WERI-Rb-1 (cell line): ENCODE data around the gene DBP.

Experiments used
- DNase-seq: peaks from one replicate; pipeline ENCODE4 v3.0.0-alpha.2; 2020
- H3K27ac ChIP-seq: fragments of 250-450 bp; sonication (Bioruptor Pico); 2 replicates; pipeline ENCODE4 v1.5.1; 2020; ENCODE audit warnings: mild to moderate bottlenecking, moderate library complexity
- H3K27me3 ChIP-seq: fragments of 250-450 bp; sonication (Bioruptor Pico); 2 replicates; pipeline ENCODE4 v1.5.1; 2021; ENCODE audit warnings: mild to moderate bottlenecking, low read depth, moderate library complexity; ENCODE audit not compliant: insufficient read depth, severe bottlenecking
- H3K36me3 ChIP-seq: fragments of 250-450 bp; sonication (Bioruptor Pico); 2 replicates; pipeline ENCODE4 v1.5.1; 2020; ENCODE audit warnings: mild to moderate bottlenecking, moderate library complexity
- H3K4me3 ChIP-seq: 2 replicates; pipeline ENCODE4 v1.5.1; 2011; ENCODE audit warnings: low read depth, mild to moderate bottlenecking, control low read depth, low read length
- H3K9me3 ChIP-seq: fragments of 250-450 bp; sonication (Bioruptor Pico); 2 replicates; pipeline ENCODE4 v1.5.1; 2021; ENCODE audit warnings: mild to moderate bottlenecking, moderate library complexity; ENCODE audit not compliant: severe bottlenecking
- TF ChIP-seq, protein P1 (sequence below): IDR thresholded peaks from 2 replicates; pipeline ENCODE4 v1.5.1; 2011; ENCODE audit warnings: low read depth, mild to moderate bottlenecking, control low read depth, inconsistent platforms, low read length

Gene DBP

DNA sequence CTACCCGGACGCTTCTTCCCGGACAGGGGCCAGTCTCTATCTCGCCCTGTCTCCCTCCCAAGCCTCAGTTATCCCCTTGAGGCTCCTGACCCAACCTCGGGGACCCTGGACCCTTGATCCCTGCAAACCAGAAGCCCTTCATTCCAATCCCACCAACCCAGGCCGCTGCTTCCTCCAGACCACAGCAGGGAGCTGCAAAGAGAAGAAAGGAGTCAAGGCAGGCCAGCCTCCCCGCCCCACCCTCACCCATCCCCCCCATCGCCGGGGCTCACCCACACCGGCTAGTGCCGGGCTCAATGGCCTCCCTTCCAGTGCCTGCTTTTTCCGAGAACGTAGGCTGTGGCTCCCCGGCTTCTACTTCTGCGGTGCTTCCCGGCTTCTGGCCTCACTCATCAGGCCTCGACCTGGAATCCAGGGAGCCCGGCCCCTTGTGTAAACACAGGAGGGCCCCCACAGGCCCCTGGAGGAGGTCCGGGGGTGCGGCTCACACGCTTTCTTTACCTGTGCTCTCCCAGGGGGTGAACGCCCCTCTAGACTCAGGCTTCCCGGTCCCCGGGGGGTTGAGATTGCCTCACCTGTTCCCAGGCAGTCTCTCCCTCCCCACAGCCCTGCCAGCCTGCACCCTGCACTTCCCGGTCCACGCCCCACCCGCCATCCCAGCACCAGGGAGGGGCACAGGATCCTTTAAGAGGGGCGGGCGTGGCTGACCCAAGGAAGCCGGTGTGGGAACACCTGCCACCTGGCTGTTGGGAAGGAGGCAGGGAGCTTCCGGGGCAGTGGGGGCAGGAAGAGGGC, 22.5 kb downstream of the DBP start, which contains the start of gene FAM83E:
TSS of gene FAM83E (minus strand) at position 641 of the 795 bp plus-strand sequence. CDS start 1,704 bp downstream, outside the sequence.
- Histone ChIP-seq H3K36me3 (peaks cover 47% of the 10 kb centered on the region), H3K9me3 (no peaks in the 10 kb centered on the region), H3K27ac (peak within 1 kb of the TSS; percentile 29; the same call in 1 of the 2 replicates), H3K4me3 (no peak within 1 kb of the TSS), H3K27me3 (no peaks in the 10 kb centered on the region)
- TF ChIP-seq, protein P1, sequence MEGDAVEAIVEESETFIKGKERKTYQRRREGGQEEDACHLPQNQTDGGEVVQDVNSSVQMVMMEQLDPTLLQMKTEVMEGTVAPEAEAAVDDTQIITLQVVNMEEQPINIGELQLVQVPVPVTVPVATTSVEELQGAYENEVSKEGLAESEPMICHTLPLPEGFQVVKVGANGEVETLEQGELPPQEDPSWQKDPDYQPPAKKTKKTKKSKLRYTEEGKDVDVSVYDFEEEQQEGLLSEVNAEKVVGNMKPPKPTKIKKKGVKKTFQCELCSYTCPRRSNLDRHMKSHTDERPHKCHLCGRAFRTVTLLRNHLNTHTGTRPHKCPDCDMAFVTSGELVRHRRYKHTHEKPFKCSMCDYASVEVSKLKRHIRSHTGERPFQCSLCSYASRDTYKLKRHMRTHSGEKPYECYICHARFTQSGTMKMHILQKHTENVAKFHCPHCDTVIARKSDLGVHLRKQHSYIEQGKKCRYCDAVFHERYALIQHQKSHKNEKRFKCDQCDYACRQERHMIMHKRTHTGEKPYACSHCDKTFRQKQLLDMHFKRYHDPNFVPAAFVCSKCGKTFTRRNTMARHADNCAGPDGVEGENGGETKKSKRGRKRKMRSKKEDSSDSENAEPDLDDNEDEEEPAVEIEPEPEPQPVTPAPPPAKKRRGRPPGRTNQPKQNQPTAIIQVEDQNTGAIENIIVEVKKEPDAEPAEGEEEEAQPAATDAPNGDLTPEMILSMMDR, result no peak
- no peak for DNase-seq

DNA sequence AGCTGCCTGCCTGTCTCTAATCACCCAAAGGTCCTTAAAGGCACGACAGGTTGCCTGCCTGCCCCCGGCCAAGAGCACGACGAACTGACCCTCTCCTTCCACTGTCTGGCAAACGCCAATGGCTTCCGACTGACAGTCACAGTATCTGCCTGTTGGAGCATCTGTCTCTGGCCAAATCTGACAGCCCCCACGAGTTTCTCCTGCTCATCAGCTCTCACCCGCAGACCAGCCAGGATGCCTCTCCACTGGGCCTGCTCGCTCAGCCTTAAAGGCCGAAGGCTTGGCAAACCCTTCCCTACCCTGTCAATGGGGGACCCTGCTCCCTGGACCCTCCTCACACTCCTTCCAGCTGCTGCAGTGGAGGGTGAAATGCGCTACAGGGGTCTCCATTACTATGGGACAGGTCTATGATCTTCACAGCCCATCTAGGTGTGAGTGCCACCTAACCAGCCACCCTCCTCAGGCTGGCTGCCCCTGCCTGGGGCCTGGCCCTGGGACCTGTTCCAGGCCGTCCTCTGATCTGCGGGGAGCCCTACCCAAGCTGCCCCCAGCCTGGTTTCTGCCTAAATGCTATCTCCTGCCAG, 23.2 kb downstream of the DBP start:
- Histone ChIP-seq H3K4me3 (no peak overlapping the region), H3K27ac (peak overlapping the region; percentile 29; the same call in 1 of the 2 replicates), H3K27me3 (no peaks in the 10 kb centered on the region), H3K36me3 (peaks cover 47% of the 10 kb centered on the region), H3K9me3 (no peaks in the 10 kb centered on the region)
- no peak for DNase-seq
- TF ChIP-seq, protein P1, result no peak

DNA sequence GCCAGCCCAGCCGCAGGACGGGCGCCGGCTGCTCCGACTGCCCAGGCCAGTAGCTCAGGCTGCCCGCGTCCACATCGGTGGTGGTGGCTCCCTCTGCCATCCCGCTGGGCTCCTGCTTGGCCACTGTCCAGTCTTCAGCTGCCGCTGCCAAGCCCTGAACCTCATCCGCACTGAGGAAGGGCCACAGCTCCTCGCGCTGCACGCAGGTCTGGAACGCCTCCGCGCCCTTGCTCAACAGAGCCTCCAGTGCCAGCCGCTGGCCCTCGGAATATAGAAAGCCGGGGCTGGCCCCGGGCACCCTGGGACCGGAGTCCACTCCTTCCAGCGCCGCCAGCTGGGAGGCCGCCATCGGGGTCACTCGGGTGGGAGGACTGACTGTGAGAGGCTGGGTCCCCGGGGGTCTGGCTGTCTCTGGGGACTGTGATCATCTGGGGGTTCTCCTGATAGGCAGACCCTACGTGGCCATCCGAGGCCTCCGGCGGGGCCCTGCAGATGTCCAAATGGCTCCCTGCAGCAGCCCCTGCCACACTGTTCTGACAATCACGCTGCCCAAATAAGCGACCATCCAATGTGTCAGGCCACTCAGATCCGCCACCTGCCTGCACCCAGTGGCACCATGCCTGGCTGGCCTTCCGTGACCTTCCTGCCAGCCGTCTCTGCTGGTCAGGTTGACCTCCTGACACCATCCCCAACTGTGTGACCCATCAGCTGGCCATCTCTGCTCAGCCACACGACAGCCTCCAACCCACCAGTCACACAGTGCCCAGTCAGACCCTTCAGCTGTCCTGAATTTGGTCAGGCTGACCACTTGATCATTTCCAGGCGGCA, 23.9 kb downstream of the DBP start:
- H3K27me3 ChIP-seq, result no peaks in the 10 kb centered on the region
- H3K4me3 ChIP-seq, result no peak overlapping the region
- no peaks in the 10 kb centered on the region for H3K9me3 ChIP-seq
- TF ChIP-seq, protein P1, result no peak
- DNase-seq, result no peak
- H3K27ac ChIP-seq, result no peak overlapping the region
- H3K36me3 ChIP-seq, result peaks cover 41% of the 10 kb centered on the region

DNA sequence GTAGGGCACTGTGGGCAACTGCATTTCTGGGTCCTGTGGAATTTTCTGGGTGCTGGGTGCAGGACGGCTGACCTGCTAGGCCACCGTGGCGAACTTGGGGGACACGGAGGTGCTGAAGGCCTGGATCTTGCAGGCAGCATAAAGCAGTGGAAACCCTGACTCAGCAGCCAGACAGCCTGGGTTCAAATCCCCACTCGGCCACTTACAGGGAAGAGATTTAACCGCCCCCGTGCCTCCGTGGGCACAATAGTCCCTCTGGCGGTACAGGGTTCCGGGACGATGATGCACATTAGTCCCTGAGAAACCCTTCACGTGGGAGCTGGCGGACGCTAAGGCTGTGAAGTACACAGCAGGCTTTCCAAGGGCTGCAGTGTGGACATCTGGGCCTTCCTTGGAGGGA, 25.3 kb downstream of the DBP start:
- no peaks in the 10 kb centered on the region for H3K27me3 ChIP-seq
- H3K4me3 ChIP-seq, result no peak overlapping the region
- H3K27ac ChIP-seq, result no peak overlapping the region
- no peak for DNase-seq
- H3K9me3 ChIP-seq, result no peaks in the 10 kb centered on the region
- TF ChIP-seq, protein P1, result no peak
- H3K36me3 ChIP-seq, result peaks cover 27% of the 10 kb centered on the region

DNA sequence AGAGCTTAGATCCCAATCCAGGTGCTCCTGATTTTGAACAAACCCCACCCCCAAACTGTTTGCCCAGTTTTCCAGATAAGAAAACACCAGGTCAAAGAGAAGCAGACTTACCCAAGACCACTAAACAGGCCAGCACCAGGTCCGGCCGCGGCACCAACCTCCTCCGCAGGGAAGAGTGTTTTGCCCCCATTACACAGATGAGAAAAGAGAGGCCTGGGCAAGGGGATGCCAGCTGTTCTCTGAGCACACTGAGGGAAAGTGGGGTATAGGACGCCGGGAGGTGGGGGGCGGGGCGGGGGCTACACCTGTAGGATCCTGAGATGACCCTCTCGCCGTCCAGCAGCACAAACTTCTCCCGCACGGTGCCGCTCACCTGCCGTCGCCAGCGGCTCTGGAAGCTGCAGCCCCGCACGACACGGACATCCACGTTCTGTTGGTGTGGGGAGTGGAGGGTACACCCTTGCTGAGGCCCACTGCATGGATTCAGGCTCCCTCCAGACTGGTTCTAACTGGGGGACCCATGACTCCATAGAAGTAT, 27.5 kb downstream of the DBP start:
- Histone ChIP-seq H3K27ac (no peak overlapping the region), H3K36me3 (peaks cover 5% of the 10 kb centered on the region), H3K27me3 (no peaks in the 10 kb centered on the region), H3K9me3 (no peaks in the 10 kb centered on the region), H3K4me3 (no peak overlapping the region)
- TF ChIP-seq, protein P1, result no peak
- no peak for DNase-seq
